Measurements from ENCODE around the gene FBXL13.

- TF ChIP-seq CTCF (IDR thresholded peaks at IDR 0.05) = no peak
- no peak for TF ChIP-seq POLR2A (IDR thresholded peaks at IDR 0.05)
Observed at GRCh38 chr7:103100348-103100747, 25.8 kb upstream of the FBXL13 start.
